Measurements from ENCODE around the gene MPRIP.

MPRIP gene

GRCh38 chr17:17227608-17228520 is 185.6 kb downstream of the MPRIP start:
- no peak overlapping the region for H3K4me3 ChIP-seq (ENCODE audit: low read depth, low read length)

- H3K4me3 ChIP-seq (ENCODE audit: low read depth, low read length) = no peak overlapping the region
Measured at GRCh38 chr17:17228521-17229279, 186.4 kb downstream of the MPRIP start.

GRCh38 chr17:17229416-17230384 is 187.4 kb downstream of the MPRIP start:
- H3K4me3 ChIP-seq (ENCODE audit: low read depth, low read length) = no peak overlapping the region

GRCh38 chr17:17231621-17232302 is 189.5 kb downstream of the MPRIP start:
- H3K4me3 ChIP-seq (ENCODE audit: low read depth, low read length) = no peak overlapping the region

GRCh38 chr17:17232303-17232621 is 190.0 kb downstream of the MPRIP start:
- H3K4me3 ChIP-seq (ENCODE audit: low read depth, low read length) = no peak overlapping the region

GRCh38 chr17:17235212-17236174 is 193.2 kb downstream of the MPRIP start:
- peak overlapping the region; percentile 91 for H3K4me3 ChIP-seq (ENCODE audit: low read depth, low read length)

GRCh38 chr17:17236295-17237025 is 194.2 kb downstream of the MPRIP start:
- peak overlapping the region; percentile 91 for H3K4me3 ChIP-seq (ENCODE audit: low read depth, low read length)

- peak within 1 kb of the TSS; percentile 91 for H3K4me3 ChIP-seq (ENCODE audit: low read depth, low read length)
Measured at GRCh38 chr17:17237026-17237799, 195.0 kb downstream of the MPRIP start, which contains the start of gene FLCN. TSS of gene FLCN (minus strand) at chr17:17237168. CDS start at chr17:17228137, 9,031 bp downstream.

- no peak overlapping the region for H3K4me3 ChIP-seq (ENCODE audit: low read depth, low read length)
Measured at GRCh38 chr17:17239832-17240231, 197.6 kb downstream of the MPRIP start.

- no peak overlapping the region for H3K4me3 ChIP-seq (ENCODE audit: low read depth, low read length)
Measured at GRCh38 chr17:17241656-17242055, 199.4 kb downstream of the MPRIP start.

- no peak overlapping the region for H3K4me3 ChIP-seq (ENCODE audit: low read depth, low read length)
Measured at GRCh38 chr17:17242246-17242645, 200.0 kb downstream of the MPRIP start.
